PC-9 (cell line): Measurements from ENCODE around the gene ANO5.

ENCODE experiments used
- EZH2 ChIP-seq: fragments of 200-600 bp; sonication (generic); IDR thresholded peaks from 2 replicates; pipeline ENCODE4 v1.8.0; 2017; ENCODE audit warnings: antibody characterized with exemption, low read depth
- TF ChIP-seq, protein P1 (sequence below): fragments of 200-600 bp; sonication (generic); conservative IDR thresholded peaks from 2 replicates; pipeline ENCODE4 v1.6.1; 2017; ENCODE audit warnings: mixed run types, antibody characterized with exemption, mild to moderate bottlenecking, moderate library complexity

DNA sequence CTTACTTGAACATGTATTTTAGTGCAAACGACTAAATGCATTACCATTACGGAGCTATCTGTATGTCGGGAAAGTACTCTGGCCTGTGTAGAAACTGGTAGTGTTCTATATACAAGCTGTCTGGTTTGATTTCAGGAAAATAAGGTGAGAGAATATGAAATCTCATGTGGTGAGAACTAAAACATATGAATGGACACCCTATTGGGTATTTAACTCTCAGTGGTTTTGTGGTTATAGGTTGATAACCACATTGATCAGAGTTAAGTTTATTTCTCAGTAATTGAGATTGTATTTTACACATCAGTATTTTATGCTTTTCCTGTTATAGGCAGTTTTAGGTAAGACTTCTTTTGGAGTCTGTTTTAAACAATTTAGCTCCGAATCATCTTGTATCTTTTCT is 10.4 kb downstream of the ANO5 start:
- TF ChIP-seq, protein P1, sequence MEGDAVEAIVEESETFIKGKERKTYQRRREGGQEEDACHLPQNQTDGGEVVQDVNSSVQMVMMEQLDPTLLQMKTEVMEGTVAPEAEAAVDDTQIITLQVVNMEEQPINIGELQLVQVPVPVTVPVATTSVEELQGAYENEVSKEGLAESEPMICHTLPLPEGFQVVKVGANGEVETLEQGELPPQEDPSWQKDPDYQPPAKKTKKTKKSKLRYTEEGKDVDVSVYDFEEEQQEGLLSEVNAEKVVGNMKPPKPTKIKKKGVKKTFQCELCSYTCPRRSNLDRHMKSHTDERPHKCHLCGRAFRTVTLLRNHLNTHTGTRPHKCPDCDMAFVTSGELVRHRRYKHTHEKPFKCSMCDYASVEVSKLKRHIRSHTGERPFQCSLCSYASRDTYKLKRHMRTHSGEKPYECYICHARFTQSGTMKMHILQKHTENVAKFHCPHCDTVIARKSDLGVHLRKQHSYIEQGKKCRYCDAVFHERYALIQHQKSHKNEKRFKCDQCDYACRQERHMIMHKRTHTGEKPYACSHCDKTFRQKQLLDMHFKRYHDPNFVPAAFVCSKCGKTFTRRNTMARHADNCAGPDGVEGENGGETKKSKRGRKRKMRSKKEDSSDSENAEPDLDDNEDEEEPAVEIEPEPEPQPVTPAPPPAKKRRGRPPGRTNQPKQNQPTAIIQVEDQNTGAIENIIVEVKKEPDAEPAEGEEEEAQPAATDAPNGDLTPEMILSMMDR: no peak
- TF ChIP-seq EZH2: no peak
